Epithelial cell of esophagus (primary cell): ENCODE data around the gene PLAGL1.
A peak's percentile ranks its signal among the peaks of the same experiment; 100 is the strongest.

Experiments used
- DNase-seq: peaks from one replicate; pipeline ENCODE4 v3.0.0; 2010; ENCODE audit warnings: low read depth
- H3K4me3 ChIP-seq: 2 replicates; pipeline ENCODE4 v1.5.1; 2011; ENCODE audit warnings: mild to moderate bottlenecking, low read length, control low read depth
- CTCF ChIP-seq: IDR thresholded peaks from 2 replicates; pipeline ENCODE4 v1.5.1; 2011; ENCODE audit warnings: low read depth, mild to moderate bottlenecking, low read length, control low read depth, inconsistent platforms; ENCODE audit not compliant: insufficient read depth; ENCODE audit errors: missing control alignments

Gene PLAGL1

DNA sequence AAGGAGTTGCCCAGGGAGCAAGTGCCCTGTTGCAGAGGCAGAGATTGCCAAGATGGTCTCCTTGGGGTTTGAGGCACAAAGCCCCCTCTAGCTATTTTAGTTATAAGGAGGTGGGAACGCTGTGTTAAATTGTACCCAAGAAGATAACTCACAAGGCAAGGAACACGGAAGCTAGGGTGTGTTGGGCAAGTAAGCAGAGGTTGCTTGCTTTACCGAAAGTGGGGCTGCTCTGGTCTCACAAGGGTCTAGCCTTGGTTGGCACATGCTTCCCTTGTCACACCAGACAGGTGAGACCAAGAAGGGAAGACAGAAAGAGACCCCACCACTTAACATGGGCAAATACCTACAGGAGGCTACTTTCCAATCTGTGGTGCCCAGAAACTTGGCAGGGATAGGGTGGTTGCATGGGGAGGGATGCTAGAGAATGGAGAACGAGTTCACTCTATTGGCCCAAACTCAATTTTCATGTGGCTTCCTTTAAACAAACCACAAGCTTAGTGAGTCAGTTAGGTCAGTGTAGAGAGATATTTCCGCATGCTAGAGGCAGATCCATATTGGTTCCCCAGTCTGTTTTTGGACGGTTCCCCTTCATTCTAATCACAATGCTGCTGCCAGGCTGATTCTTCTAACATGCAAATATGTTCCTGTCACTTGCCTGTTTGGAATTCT is 42.4 kb downstream of the PLAGL1 start:
- DNase-seq, result peak; percentile 36
- H3K4me3 ChIP-seq, result no peak overlapping the region
- TF ChIP-seq CTCF, result no peak

GRCh38 chr6:143964674-143965081 is 43.4 kb downstream of the PLAGL1 start:
- no peak for TF ChIP-seq CTCF
- no peak for DNase-seq
- H3K4me3 ChIP-seq, result no peak overlapping the region

DNA sequence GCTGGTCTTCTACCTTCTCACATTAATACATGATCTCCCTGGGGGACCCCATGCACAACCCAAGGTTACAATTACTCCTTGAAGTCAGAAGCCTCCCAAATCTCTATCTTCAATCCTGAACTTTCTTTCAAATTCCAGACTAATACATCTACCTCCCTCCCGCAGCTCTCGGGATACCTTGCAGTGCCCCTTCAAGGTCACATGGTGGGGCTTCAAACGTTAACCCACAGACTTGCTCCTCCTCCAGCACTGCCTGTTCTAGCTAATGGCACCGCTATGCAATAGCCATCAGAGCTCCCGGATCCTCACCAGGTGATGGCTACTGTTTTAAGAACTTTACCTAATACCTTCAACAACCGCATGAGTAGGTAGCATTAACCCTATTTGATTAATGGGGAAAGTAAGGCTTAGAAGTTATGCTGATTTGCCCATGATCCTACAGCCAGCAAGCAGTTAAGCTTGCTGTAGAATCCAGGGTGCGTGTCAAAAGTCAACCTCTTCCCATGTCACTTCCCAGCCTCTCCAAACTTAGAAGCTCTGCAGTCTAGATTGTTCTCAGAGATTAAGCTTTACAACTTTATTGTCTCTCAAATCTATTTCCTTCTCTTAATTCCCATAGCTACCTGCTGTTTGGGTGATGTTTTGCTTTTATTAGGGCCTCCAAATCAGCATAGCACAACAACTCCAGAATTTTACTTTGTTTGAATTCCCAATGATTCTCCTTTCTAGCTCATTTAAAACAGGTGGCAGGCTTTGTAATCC is 44.7 kb downstream of the PLAGL1 start:
- no peak for DNase-seq
- no peak overlapping the region for H3K4me3 ChIP-seq
- no peak for TF ChIP-seq CTCF

- H3K4me3 ChIP-seq, result no peak overlapping the region
- TF ChIP-seq CTCF, result peak; percentile 56
- peak; percentile 39 for DNase-seq
Measured at GRCh38 chr6:143961886-143962878, 45.9 kb downstream of the PLAGL1 start.

- no peak for TF ChIP-seq CTCF
- DNase-seq, result no peak
- no peak overlapping the region for H3K4me3 ChIP-seq
Measured at GRCh38 chr6:143961066-143961465, 47.0 kb downstream of the PLAGL1 start.

DNA sequence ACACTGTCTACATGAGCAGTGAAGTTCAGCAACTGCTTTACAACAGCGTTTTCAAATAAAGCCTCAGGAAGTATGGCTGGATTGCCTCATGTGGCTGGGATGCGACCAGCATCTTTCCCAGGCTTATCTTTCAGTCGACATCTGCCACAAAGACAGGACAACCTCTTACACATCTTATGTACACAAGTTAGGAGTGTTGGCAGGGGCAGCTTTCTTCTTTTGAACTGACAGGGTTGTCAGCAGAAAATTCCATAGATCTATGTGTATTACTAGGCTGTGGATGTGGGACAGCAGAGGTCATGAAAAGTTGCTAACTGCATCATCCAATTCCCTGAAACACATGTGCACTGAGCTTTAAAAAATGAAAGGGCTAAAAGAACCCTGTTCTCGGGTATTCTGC is 48.1 kb downstream of the PLAGL1 start:
- DNase-seq, result no peak
- TF ChIP-seq CTCF, result no peak
- no peak overlapping the region for H3K4me3 ChIP-seq
